Osteoblast (primary cell): Measurements from ENCODE around the gene OR2W3. TPM values are rescaled to one million over a fixed set of nuclear protein-coding genes. Genes with fewer than 3 reads are reported as not detected.
A peak's percentile ranks its signal among the peaks of the same experiment; 100 is the strongest.

Experiments
- DNase-seq: peaks from one replicate; pipeline ENCODE4 v3.0.0; 2011; ENCODE audit warnings: low spot score, mixed read lengths; ENCODE audit not compliant: insufficient read length; ENCODE audit errors: missing footprints
- H2AFZ ChIP-seq: 2 replicates; pipeline ENCODE4 v1.6.0; 2011; ENCODE audit warnings: mild to moderate bottlenecking, low read length
- H3K27ac ChIP-seq: 2 replicates; pipeline ENCODE4 v1.5.1; 2011; ENCODE audit warnings: mild to moderate bottlenecking, low read depth, low read length, moderate library complexity
- H3K27me3 ChIP-seq: 2 replicates; pipeline ENCODE4 v1.6.0; 2012; ENCODE audit warnings: mild to moderate bottlenecking, control low read depth, inconsistent platforms, low read length, moderate library complexity; ENCODE audit not compliant: insufficient read depth
- H3K36me3 ChIP-seq: 2 replicates; pipeline ENCODE4 v1.5.1; 2011; ENCODE audit warnings: mild to moderate bottlenecking, low read length, control low read depth, moderate library complexity; ENCODE audit not compliant: insufficient read depth
- H3K4me1 ChIP-seq: 2 replicates; pipeline ENCODE4 v1.5.1; 2011; ENCODE audit warnings: mild to moderate bottlenecking, low read length, control low read depth, moderate library complexity; ENCODE audit not compliant: insufficient read depth
- H3K4me2 ChIP-seq: 2 replicates; pipeline ENCODE4 v1.6.0; 2011; ENCODE audit warnings: mild to moderate bottlenecking, low read length; ENCODE audit not compliant: insufficient read depth
- H3K4me3 ChIP-seq: fragments of 200-600 bp; sonication (generic); 3 replicates; pipeline ENCODE4 v1.5.1; 2012; ENCODE audit warnings: mild to moderate bottlenecking, low read length, inconsistent platforms; ENCODE audit not compliant: insufficient read depth
- H3K79me2 ChIP-seq: 2 replicates; pipeline ENCODE4 v1.6.0; 2012; ENCODE audit warnings: mild to moderate bottlenecking, low read length, control low read depth, inconsistent platforms; ENCODE audit not compliant: insufficient read depth
- H3K9me3 ChIP-seq: 2 replicates; pipeline ENCODE4 v1.5.1; 2011; ENCODE audit warnings: low read depth, low read length, control low read depth
- H4K20me1 ChIP-seq: 2 replicates; pipeline ENCODE4 v1.6.0; 2012; ENCODE audit warnings: mild to moderate bottlenecking, low read length, control low read depth; ENCODE audit not compliant: insufficient read depth
- CTCF ChIP-seq: IDR thresholded peaks from 2 replicates; pipeline ENCODE4 v1.5.1; 2011; ENCODE audit warnings: mild to moderate bottlenecking, low read depth, low read length, moderate library complexity; ENCODE audit errors: extremely low read depth
- total RNA-seq: library from RNA; depleted of rRNA; stranded (reverse); fragments of >200 nt; gene quantifications from 2 replicates; pipeline ENCODE4 v1.2.3, GENCODE V29; 2012

OR2W3 gene
- total RNA-seq, 1 donor = 1.1 TPM

GRCh38 chr1:247883346-247883745, 12.0 kb upstream of the OR2W3 start:
- no peaks in the 10 kb centered on the region for H3K9me3 ChIP-seq

GRCh38 chr1:247884797-247885413, 10.5 kb upstream of the OR2W3 start:
- Histone ChIP-seq H3K27me3 (no peaks in the 10 kb centered on the region), H3K79me2 (no peaks in the 10 kb centered on the region), H2AFZ (no peak overlapping the region), H3K4me2 (no peak overlapping the region), H3K27ac (no peak overlapping the region), H3K36me3 (no peaks in the 10 kb centered on the region), H3K4me3 (no peak overlapping the region), H3K4me1 (no peaks in the 10 kb centered on the region), H3K9me3 (no peaks in the 10 kb centered on the region), H4K20me1 (no peaks in the 10 kb centered on the region)
- TF ChIP-seq CTCF = no peak
- DNase-seq = peak; percentile 11

More at GRCh38 chr1:247883346-247883745, 12.0 kb upstream of the OR2W3 start:
- Histone ChIP-seq H3K27ac (no peak overlapping the region), H4K20me1 (no peaks in the 10 kb centered on the region), H3K36me3 (no peaks in the 10 kb centered on the region), H3K79me2 (no peaks in the 10 kb centered on the region), H3K4me2 (no peak overlapping the region), H3K4me3 (no peak overlapping the region), H3K4me1 (no peaks in the 10 kb centered on the region), H3K27me3 (no peaks in the 10 kb centered on the region), H2AFZ (no peak overlapping the region)
- TF ChIP-seq CTCF = no peak
- peak; percentile 59 for DNase-seq

GRCh38 chr1:247895976-247896375, 589 bp downstream of the OR2W3 start:
- Histone ChIP-seq H2AFZ (no peak overlapping the region), H3K4me2 (no peak overlapping the region), H3K27ac (no peak overlapping the region), H3K4me1 (no peaks in the 10 kb centered on the region), H3K9me3 (peaks cover 3% of the 10 kb centered on the region), H4K20me1 (no peaks in the 10 kb centered on the region), H3K36me3 (no peaks in the 10 kb centered on the region), H3K27me3 (no peaks in the 10 kb centered on the region), H3K4me3 (no peak overlapping the region), H3K79me2 (no peaks in the 10 kb centered on the region)
- no peak for TF ChIP-seq CTCF
- DNase-seq = no peak

GRCh38 chr1:247904122-247904521, 8.7 kb downstream of the OR2W3 start:
- Histone ChIP-seq H3K79me2 (no peaks in the 10 kb centered on the region), H3K4me3 (no peak overlapping the region), H3K4me1 (no peaks in the 10 kb centered on the region), H3K27me3 (no peaks in the 10 kb centered on the region), H2AFZ (no peak overlapping the region), H3K27ac (no peak overlapping the region), H4K20me1 (no peaks in the 10 kb centered on the region), H3K36me3 (no peaks in the 10 kb centered on the region), H3K4me2 (no peak overlapping the region), H3K9me3 (no peaks in the 10 kb centered on the region)
- DNase-seq = no peak
- TF ChIP-seq CTCF = no peak
